NCI-H128 (cell line): ENCODE data around the gene SLCO1C1.

Experiments used
- DNase-seq: peaks from one replicate; lab custom pipeline; 2025; ENCODE audit not compliant: unreplicated experiment; lab: John Stamatoyannopoulos, UW

SLCO1C1 gene

DNA sequence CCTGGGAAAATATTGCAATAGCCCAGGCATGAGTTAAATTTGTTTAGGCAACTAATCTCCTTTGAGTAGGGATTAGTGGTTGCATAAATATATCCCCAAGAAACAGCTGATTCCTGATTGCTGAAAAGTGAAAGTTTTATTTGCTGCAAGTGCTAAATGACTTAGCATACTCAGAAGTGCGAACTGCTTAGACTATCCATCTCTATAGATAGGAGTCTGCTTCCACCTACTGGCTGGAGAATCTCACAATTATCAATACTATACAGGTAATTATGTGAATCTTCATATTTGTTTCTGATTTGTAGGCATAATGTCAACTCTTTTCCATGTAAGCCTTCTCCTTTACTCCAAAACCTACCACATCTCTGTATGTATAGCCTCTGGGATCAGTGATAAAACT, 103.4 kb downstream of the SLCO1C1 start:
- DNase-seq = no peak

GRCh38 chr12:20800160-20800559, 105.0 kb downstream of the SLCO1C1 start:
- DNase-seq = no peak

- DNase-seq = no peak
Measured at GRCh38 chr12:20801035-20801434, 105.9 kb downstream of the SLCO1C1 start.
